HL-60 (cell line): ENCODE measurements around the gene SRD5A3.

Experiments used
- DNase-seq, 2 experiments: peaks; one replicate each; pipeline ENCODE4 v3.0.0-alpha.2; 2010 to 2020; ENCODE audit warnings: low read depth in 1 of 2, low spot score in 1 of 2
- H3K27ac ChIP-seq: fragments of 250-450 bp; sonication (Bioruptor Pico); replicated peaks from 2 replicates; pipeline ENCODE4 v1.5.1; 2020; ENCODE audit warnings: mild to moderate bottlenecking, moderate library complexity
- H3K27me3 ChIP-seq: fragments of 250-450 bp; sonication (Bioruptor Pico); 2 replicates; pipeline ENCODE4 v1.5.1; 2021; ENCODE audit warnings: mild to moderate bottlenecking, moderate library complexity; ENCODE audit not compliant: insufficient read depth, poor library complexity, severe bottlenecking
- H3K4me3 ChIP-seq: replicated peaks from 2 replicates; pipeline ENCODE4 v1.5.1; 2011; ENCODE audit warnings: mild to moderate bottlenecking, control low read depth, low read length; ENCODE audit not compliant: insufficient read depth
- CTCF ChIP-seq: IDR thresholded peaks from one replicate; pipeline ENCODE4 v1.5.1; 2011; ENCODE audit warnings: low read length, control low read depth, inconsistent platforms; ENCODE audit not compliant: insufficient read depth
- GABPA ChIP-seq: IDR thresholded peaks from 2 replicates; pipeline ENCODE4 v1.6.1; 2012; ENCODE audit warnings: low read depth
- POLR2AphosphoS5 ChIP-seq: IDR thresholded peaks from 2 replicates; pipeline ENCODE4 v1.6.1; 2012; ENCODE audit warnings: low read depth
- REST ChIP-seq: IDR thresholded peaks from 2 replicates; pipeline ENCODE4 v1.6.1; 2012; ENCODE audit warnings: low read depth; ENCODE audit not compliant: insufficient replicate concordance
- SPI1 ChIP-seq: IDR thresholded peaks from 2 replicates; pipeline ENCODE4 v1.6.1; 2012; ENCODE audit warnings: low read depth, mild to moderate bottlenecking, borderline replicate concordance

The SRD5A3 gene

GRCh38 chr4:55330241-55330640, 15.8 kb upstream of the SRD5A3 start:
- TF ChIP-seq POLR2AphosphoS5 (no peak), GABPA (no peak), CTCF (no peak), SPI1 (peak; percentile 96), REST (no peak)
- Histone ChIP-seq H3K4me3 (no peak overlapping the region), H3K27ac (peak overlapping the region; percentile 42), H3K27me3 (no peaks in the 10 kb centered on the region)
- DNase-seq = peak in 1 of 2 experiments; percentile 29

GRCh38 chr4:55336138-55337034, 9.7 kb upstream of the SRD5A3 start:
- H3K27ac ChIP-seq = peak overlapping the region; percentile 88
- TF ChIP-seq CTCF = no peak
- TF ChIP-seq SPI1 = peak; percentile 42; the same call in 1 of the 2 replicates
- peak; percentile 28 for TF ChIP-seq REST
- peak; percentile 81 for TF ChIP-seq POLR2AphosphoS5
- peak; percentile 42; the same call in 1 of the 2 replicates for TF ChIP-seq GABPA
- peak overlapping the region; percentile 25 for H3K4me3 ChIP-seq
- DNase-seq = peak in 1 of 2 experiments; percentile 81
- no peaks in the 10 kb centered on the region for H3K27me3 ChIP-seq

GRCh38 chr4:55337944-55338343, 8.1 kb upstream of the SRD5A3 start:
- Histone ChIP-seq H3K27me3 (no peaks in the 10 kb centered on the region), H3K4me3 (no peak overlapping the region), H3K27ac (no peak overlapping the region)
- DNase-seq = no peak
- TF ChIP-seq CTCF (no peak), GABPA (no peak), REST (no peak)
